ENCODE data around the gene TMEM185B.

The TMEM185B gene

DNA sequence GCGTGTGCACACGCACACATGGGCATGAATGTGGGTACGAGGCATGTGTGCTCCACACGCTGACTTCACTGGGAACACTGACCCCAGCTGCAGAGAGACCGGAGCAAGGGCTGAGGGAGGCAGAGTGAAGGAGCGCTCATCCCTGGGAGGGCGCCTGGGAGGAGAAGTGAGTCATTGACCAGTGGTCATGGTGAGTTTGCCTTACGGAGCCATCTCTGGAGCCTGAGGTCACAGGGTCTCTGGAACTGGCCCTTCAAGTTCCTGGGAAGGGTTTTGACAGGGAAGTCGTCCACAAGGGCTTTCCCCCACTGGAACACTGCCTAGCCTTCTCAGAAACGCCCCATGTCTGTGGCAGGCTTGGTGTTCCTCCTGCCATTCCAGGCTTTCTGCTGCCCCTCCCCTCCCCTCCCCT lies 14.3 kb upstream of the TMEM185B start:
- Histone ChIP-seq H3K9me3 (ENCODE audit: insufficient read depth, low read length) (no peaks in the 10 kb centered on the region), H3K79me2 (ENCODE audit: insufficient read depth, low read length) (no peaks in the 10 kb centered on the region), H3K9ac (ENCODE audit: low read length) (no peak overlapping the region), H2AFZ (ENCODE audit: low read depth, low read length, severe bottlenecking) (no peak overlapping the region), H3K27ac (ENCODE audit: low read depth, low read length) (no peak overlapping the region), H3K36me3 (ENCODE audit: low read length) (no peaks in the 10 kb centered on the region), H3F3A (ENCODE audit: insufficient read depth) (no peaks in the 10 kb centered on the region), H3K27me3 (ENCODE audit: low read length) (no peaks in the 10 kb centered on the region), H4K20me1 (ENCODE audit: low read depth, low read length) (no peaks in the 10 kb centered on the region), H3K4me2 (ENCODE audit: low read depth, low read length, poor library complexity, severe bottlenecking) (no peak overlapping the region), H3K9me2 (replicated peaks; ENCODE audit: insufficient read depth, low read length) (no peaks in the 10 kb centered on the region), H3K4me3 (ENCODE audit: insufficient read depth, low read length, poor library complexity, severe bottlenecking) (no peak overlapping the region)
- TF ChIP-seq EZH2phosphoT487 (conservative IDR thresholded peaks at IDR 0.05; ENCODE audit: low read length): no peak
- TF ChIP-seq, protein P1, sequence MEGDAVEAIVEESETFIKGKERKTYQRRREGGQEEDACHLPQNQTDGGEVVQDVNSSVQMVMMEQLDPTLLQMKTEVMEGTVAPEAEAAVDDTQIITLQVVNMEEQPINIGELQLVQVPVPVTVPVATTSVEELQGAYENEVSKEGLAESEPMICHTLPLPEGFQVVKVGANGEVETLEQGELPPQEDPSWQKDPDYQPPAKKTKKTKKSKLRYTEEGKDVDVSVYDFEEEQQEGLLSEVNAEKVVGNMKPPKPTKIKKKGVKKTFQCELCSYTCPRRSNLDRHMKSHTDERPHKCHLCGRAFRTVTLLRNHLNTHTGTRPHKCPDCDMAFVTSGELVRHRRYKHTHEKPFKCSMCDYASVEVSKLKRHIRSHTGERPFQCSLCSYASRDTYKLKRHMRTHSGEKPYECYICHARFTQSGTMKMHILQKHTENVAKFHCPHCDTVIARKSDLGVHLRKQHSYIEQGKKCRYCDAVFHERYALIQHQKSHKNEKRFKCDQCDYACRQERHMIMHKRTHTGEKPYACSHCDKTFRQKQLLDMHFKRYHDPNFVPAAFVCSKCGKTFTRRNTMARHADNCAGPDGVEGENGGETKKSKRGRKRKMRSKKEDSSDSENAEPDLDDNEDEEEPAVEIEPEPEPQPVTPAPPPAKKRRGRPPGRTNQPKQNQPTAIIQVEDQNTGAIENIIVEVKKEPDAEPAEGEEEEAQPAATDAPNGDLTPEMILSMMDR (IDR thresholded peaks at IDR 0.05; ENCODE audit: insufficient read depth, low read length, poor library complexity, severe bottlenecking): no peak

DNA sequence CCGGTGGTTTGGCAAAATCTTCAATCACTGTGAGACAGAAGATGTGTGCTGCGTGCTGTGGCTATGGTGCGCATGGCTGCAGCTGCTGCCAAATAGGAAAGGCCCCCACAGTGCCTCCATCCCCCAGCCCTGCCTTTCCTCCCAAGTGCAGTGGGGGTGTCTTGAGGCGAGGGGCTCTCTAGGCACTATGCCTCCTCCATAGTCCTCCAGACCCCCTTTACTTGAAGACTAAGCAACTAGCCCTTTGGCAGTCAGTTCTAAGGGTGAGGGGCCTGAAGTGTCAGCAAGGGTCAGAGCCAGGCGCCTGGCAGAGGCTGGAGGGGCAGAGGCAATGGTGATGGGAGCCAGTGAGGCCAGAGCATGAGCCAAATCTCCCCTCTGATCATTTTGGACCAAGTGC lies 13.6 kb upstream of the TMEM185B start:
- no peak overlapping the region for H2AFZ ChIP-seq (ENCODE audit: low read depth, low read length, severe bottlenecking)
- H3K36me3 ChIP-seq (ENCODE audit: low read length): no peaks in the 10 kb centered on the region
- H4K20me1 ChIP-seq (ENCODE audit: low read depth, low read length): no peaks in the 10 kb centered on the region
- H3K4me2 ChIP-seq (ENCODE audit: low read depth, low read length, poor library complexity, severe bottlenecking): no peak overlapping the region
- no peak overlapping the region for H3K4me3 ChIP-seq (ENCODE audit: insufficient read depth, low read length, poor library complexity, severe bottlenecking)
- no peaks in the 10 kb centered on the region for H3F3A ChIP-seq (ENCODE audit: insufficient read depth)
- no peaks in the 10 kb centered on the region for H3K27me3 ChIP-seq (ENCODE audit: low read length)
- TF ChIP-seq, protein P1 (IDR thresholded peaks at IDR 0.05; ENCODE audit: insufficient read depth, low read length, poor library complexity, severe bottlenecking): no peak
- TF ChIP-seq EZH2phosphoT487 (conservative IDR thresholded peaks at IDR 0.05; ENCODE audit: low read length): no peak
- no peaks in the 10 kb centered on the region for H3K9me3 ChIP-seq (ENCODE audit: insufficient read depth, low read length)
- H3K9ac ChIP-seq (ENCODE audit: low read length): no peak overlapping the region
- H3K79me2 ChIP-seq (ENCODE audit: insufficient read depth, low read length): no peaks in the 10 kb centered on the region
- no peaks in the 10 kb centered on the region for H3K9me2 ChIP-seq (replicated peaks; ENCODE audit: insufficient read depth, low read length)
- no peak overlapping the region for H3K27ac ChIP-seq (ENCODE audit: low read depth, low read length)

DNA sequence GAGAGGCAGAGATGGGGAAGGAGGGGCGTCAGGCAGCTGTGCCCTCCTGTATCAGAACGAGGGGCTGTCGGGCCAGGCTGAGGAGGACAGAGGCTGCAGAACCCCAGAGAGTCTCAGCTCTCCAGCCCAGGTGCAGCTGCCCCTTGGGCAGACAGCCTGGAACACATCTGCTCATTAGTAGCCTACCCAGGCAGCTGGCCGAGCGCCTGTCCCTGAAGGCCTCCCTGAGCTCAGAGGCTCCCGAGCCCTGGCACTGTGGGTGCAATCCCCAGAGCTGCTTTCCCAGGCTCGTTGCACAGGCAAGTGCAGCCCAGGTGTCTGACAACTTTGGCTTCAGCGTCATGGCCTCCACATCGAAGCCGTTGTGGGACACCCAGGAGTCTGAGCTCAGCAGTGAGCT lies 13.1 kb upstream of the TMEM185B start:
- TF ChIP-seq, protein P1 (IDR thresholded peaks at IDR 0.05; ENCODE audit: insufficient read depth, low read length, poor library complexity, severe bottlenecking): no peak
- no peak for TF ChIP-seq EZH2phosphoT487 (conservative IDR thresholded peaks at IDR 0.05; ENCODE audit: low read length)

More for the DNA sequence above, 13.1 kb upstream of the TMEM185B start:
- no peaks in the 10 kb centered on the region for H3K9me2 ChIP-seq (replicated peaks; ENCODE audit: insufficient read depth, low read length)
- H3K27ac ChIP-seq (ENCODE audit: low read depth, low read length): no peak overlapping the region
- no peak overlapping the region for H3K4me2 ChIP-seq (ENCODE audit: low read depth, low read length, poor library complexity, severe bottlenecking)
- no peak overlapping the region for H2AFZ ChIP-seq (ENCODE audit: low read depth, low read length, severe bottlenecking)
- no peaks in the 10 kb centered on the region for H3K36me3 ChIP-seq (ENCODE audit: low read length)
- H3K9me3 ChIP-seq (ENCODE audit: insufficient read depth, low read length): no peaks in the 10 kb centered on the region
- no peak overlapping the region for H3K9ac ChIP-seq (ENCODE audit: low read length)
- H3K4me3 ChIP-seq (ENCODE audit: insufficient read depth, low read length, poor library complexity, severe bottlenecking): no peak overlapping the region
- H3K79me2 ChIP-seq (ENCODE audit: insufficient read depth, low read length): no peaks in the 10 kb centered on the region
- H3F3A ChIP-seq (ENCODE audit: insufficient read depth): no peaks in the 10 kb centered on the region
- H4K20me1 ChIP-seq (ENCODE audit: low read depth, low read length): no peaks in the 10 kb centered on the region
- H3K27me3 ChIP-seq (ENCODE audit: low read length): no peaks in the 10 kb centered on the region
